Activated CD4-positive, alpha-beta T cell treated with anti-CD3 and anti-CD28 coated beads, Interleukin-2, Interleukin-4, amounts not matched to agents 100 ng/mL and 50 ng/mL, durations not matched to agents 16 hours and 8 hours (primary cell): ENCODE data around the gene PGGHG.
A peak's percentile ranks its signal among the peaks of the same experiment; 100 is the strongest.

Source experiments
- DNase-seq: peaks from one replicate; pipeline ENCODE4 v3.0.0-alpha.2; 2020; ENCODE audit warnings: low spot score

Gene PGGHG

GRCh38 chr11:269146-269890, 19.6 kb upstream of the PGGHG start:
- DNase-seq, result peak; percentile 88

- DNase-seq, result no peak
Measured at GRCh38 chr11:270451-271318, 18.2 kb upstream of the PGGHG start.

DNA sequence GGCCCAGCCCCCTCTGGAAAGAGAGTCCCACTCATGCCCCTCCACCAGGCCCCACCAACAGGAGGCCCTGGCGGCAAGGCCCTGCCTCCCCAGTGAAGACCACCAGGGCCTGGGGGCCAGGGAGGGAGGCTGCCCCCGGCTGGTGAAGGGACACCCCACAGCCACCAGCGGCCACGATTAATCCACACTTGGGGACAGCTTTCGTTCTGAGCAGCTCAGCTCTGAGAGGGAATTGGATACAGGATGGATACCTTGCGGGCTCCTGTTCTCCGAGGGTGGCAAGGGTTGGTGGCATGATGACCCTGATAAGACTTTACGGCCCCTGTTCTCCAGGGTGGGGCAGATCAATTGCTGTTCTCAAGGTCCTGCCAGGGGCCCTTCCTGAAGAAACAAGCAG, 17.6 kb upstream of the PGGHG start:
- no peak for DNase-seq

DNA sequence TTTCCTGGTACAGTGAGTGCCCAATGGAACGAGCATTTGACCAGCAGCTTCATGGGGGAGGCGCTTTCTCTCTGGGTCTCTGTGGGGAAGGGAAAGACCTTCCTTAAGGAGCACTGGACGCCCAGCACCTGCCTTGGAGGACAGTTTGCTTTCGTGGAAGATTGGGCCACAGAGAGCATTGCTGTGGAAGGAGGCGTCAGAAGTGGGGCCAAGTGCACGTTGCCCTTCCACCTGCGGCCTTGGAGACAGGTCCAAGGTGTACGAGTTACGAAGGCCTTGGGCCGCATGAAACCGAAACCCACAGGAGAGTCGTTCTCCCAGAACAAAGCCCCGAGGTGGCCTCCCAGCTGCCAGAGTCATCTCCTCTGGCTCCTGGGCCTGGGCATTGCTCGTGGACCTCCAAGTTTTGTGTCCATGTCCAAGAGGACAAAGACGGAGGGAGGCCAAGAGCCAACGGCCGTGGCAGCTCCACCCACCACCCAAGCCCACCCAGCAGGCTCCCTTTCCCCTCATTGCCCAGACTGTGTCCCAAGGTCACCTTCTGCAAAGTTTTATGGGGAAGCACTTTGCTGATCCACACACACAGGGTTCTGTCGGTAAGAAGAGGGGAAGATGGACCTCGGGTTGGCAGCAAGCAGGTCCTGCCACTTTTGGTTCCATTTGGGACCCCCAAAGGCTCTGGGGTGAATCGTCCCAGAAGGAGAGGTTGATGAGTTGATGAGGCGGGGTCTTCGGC, 16.6 kb upstream of the PGGHG start:
- no peak for DNase-seq

DNA sequence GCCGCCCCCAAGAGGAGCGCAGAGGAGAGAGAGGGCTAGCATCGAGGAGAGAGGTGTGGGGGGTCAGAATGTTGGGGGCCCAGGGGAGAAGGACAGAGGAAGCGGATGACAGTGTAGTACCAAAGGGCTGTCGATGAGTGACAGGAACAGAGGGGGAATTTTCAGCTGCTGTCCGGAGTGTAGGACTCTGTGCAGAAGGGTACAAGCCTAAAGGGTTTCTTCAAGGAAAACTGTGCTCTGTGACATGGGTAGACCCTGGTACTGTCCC, 16.1 kb upstream of the PGGHG start:
- no peak for DNase-seq

DNA sequence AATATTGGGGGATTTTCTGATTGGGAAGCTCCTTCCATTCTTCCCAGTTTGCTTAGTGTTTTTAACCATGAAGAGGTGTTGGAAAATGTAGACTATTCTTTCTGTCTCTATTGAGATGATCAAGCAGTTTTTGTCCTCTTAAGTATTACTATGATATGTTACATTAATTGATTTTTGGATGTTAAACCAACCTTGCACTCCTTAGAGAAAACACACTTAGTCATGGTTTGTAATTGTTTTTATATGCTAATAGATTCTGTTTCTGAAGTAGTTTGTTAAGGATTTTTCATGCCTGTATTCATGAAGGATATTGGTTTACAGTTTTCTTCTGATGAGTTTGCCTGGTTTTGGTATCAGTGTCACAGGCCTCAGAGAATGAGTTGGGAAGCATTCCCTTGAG, 12.7 kb upstream of the PGGHG start:
- no peak for DNase-seq

DNA sequence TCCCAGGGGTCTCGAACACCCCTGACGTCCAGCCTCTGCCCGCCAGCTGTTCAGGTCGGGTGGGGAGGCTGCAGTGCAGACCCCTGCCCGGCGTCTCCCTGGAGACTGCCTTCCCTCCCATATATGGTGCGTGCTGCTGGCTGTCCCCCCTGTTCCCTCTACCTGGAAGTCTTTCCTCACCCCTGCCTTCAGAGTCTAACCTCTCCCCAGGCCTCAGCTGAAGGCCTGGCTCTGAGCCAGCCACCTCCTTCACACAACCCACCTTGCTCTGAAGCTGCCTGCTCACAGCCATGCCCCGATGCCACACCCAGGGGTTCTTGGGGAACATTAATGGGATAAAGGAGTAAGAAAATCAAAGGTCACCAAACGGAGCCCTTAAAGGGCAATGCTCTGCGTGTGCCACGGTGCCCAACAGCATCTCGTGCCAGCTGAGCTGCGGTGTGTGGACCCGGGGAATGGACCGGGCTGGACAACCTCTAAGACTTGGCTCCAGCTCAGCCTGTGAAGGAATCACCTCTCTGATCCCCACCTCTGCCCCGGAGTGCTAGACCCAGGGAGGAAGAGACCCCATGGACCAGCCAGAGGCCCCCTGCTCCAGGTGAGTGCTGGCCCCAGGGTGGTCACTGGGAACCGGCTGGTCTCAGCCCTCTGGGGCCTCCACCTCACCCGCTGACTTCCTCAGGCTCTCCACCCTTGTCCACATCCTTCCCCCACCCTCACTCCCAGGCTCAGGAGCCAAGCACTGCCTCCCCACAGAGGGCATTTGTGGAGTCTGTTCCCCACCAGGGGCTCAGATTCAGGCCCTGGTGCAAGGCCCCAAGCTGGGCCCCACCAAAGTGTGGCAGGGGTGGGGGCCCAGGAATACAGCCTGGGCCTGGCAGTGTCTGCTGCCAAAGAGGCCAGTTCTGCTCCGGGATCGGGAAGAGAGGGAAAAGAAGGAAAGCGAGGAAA, 10.7 kb upstream of the PGGHG start, which contains the start of gene NLRP6:
Gene NLRP6, plus strand, starts transcription at position 407 of the 951 bp plus-strand sequence. Its CDS starts 163 bp downstream, at position 570.
- no peak for DNase-seq

- no peak for DNase-seq
Measured at GRCh38 chr11:279040-279965, 9.6 kb upstream of the PGGHG start.

DNA sequence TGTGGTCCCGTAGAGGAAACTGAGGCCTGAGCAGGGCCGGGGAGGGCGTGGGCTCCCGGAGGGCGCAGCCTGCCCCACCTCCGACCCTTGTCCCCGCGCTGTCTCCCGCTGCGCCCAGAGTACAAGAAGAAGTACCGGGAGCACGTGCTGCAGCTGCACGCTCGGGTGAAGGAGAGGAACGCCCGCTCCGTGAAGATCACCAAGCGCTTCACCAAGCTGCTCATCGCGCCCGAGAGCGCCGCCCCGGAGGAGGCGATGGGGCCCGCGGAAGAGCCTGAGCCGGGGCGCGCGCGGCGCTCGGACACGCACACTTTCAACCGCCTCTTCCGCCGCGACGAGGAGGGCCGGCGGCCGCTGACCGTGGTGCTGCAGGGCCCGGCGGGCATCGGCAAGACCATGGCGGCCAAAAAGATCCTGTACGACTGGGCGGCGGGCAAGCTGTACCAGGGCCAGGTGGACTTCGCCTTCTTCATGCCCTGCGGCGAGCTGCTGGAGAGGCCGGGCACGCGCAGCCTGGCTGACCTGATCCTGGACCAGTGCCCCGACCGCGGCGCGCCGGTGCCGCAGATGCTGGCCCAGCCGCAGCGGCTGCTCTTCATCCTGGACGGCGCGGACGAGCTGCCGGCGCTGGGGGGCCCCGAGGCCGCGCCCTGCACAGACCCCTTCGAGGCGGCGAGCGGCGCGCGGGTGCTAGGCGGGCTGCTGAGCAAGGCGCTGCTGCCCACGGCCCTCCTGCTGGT, 8.8 kb upstream of the PGGHG start:
- peak; percentile 23 for DNase-seq

GRCh38 chr11:280706-281485, 8.0 kb upstream of the PGGHG start:
- no peak for DNase-seq

DNA sequence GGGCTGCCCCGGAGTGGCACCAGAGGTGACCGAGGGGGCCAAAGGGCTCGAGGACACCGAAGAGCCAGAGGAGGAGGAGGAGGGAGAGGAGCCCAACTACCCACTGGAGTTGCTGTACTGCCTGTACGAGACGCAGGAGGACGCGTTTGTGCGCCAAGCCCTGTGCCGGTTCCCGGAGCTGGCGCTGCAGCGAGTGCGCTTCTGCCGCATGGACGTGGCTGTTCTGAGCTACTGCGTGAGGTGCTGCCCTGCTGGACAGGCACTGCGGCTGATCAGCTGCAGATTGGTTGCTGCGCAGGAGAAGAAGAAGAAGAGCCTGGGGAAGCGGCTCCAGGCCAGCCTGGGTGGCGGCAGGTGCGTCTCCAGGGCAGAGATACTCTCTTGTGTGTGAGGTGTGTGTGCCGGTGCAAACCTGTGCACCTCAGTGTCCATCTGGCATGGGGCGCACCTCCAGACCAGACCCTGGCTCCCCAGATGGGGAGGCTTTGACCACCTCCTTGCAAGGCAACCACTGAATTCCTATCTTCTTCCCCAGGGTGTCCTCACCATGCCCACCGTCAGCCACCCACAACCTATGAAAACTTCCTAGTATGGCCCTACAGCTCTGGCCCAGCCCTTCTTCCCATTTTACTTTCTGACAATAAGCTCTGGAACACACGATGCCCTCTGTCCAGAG, 7.3 kb upstream of the PGGHG start:
- DNase-seq, result no peak

DNA sequence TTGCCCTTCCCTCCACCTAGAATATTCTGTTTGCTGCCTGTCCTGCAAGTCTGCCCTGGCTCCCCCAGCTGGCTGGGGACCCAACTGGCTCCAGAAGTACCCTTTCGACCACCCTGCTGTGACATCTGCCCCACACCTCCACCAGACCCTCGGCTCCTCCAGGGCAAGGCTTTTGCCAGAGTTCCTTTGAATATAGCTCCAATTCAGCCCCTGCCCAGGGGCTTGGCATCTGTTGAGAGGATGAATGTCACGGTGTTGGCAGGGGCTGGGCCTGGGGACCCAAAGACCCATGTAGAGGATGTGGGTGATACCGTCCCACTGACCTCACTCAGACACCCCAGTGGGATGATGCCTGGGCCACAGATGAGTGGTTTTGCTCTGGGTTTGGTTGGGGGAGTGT, 6.8 kb upstream of the PGGHG start:
- no peak for DNase-seq

- DNase-seq, result no peak
Measured at GRCh38 chr11:282630-283360, 6.1 kb upstream of the PGGHG start.

DNA sequence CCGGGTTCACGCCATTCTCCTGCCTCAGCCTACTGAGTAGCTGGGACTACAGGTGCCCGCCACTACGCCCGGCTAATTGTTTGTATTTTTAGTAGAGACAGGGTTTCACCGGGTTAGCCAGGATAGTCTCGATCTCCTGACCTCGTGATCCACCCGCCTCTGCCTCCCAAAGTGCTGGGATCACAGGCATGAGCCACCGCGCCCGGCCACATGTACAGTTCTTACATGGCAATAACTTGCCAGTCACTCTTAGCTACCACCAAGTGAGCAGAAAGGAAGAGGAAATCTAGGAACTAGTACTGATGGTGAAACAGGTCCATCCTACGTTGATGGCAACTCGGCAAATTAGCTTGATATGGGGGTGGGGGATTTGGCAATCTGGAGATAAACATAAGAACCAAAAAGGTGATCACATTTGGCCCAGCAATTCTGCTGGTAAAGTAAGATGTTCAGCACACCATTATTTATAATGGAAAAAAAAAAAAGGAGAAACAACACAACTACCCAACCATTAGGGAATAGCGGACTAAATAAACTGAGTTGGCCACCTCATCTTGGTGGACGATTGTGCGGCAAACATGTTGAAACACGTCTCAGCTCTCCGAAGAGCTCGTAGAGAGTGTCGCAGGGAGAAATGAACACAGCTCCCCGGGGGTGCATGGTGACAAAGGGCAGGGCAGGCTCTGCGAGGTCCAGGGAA, 5.4 kb upstream of the PGGHG start:
- no peak for DNase-seq

DNA sequence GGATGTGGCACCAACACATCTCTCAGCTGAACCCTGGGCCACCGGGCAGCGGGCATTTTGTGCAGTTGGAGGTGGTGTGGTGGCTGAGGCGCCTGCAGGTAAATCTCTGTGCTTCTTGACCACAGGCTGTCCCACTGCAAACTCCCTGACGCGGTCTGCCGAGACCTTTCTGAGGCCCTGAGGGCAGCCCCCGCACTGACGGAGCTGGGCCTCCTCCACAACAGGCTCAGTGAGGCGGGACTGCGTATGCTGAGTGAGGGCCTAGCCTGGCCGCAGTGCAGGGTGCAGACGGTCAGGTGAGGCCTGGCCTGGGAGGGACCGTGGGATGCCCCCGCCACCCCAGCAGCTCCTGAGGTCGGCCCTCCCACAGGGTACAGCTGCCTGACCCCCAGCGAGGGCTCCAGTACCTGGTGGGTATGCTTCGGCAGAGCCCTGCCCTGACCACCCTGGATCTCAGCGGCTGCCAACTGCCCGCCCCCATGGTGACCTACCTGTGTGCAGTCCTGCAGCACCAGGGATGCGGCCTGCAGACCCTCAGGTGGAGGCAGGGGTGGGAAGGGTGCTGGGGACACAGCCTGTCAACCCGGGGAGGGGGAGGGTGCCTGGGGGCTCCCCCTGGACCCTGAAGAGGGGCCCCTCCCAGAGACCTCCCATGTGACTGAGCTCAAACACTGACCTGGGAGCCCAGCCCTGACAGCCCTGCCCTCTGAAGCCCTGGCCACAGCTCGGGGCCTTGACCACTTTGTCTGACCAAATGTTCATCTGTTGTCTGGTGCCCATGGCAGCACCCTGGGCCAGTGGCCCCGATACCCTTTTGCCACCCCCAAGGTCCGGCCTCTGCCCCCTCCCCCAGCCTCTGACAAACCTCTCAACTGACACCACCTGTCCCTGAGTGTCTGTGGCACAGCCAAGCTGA, 4.6 kb upstream of the PGGHG start:
- no peak for DNase-seq
